HG02938 (cell line): ENCODE measurements around the gene HSPB1.
"Not testable (repeated sequence)": the region's sequence is repeated elsewhere in the genome, so short reads cannot be mapped to it uniquely, and the experiment has no call there.

Source experiments
- ATAC-seq: cut with Tn5 transposase; IDR thresholded peaks from one replicate; pipeline ENCODE4 v1.9.1; 2021; ENCODE audit warnings: mild to moderate bottlenecking, moderate library complexity; ENCODE audit not compliant: unreplicated experiment

The HSPB1 gene

GRCh38 chr7:76330261-76330660 lies 27.8 kb downstream of the HSPB1 start:
- no peak for ATAC-seq

GRCh38 chr7:76330673-76331072 lies 28.2 kb downstream of the HSPB1 start:
- no peak for ATAC-seq

- ATAC-seq, result no peak
Measured at GRCh38 chr7:76332078-76332477, 29.6 kb downstream of the HSPB1 start.

GRCh38 chr7:76333511-76334101 lies 31.1 kb downstream of the HSPB1 start:
- no peak for ATAC-seq

- no peak for ATAC-seq
Measured at GRCh38 chr7:76334320-76334967, 32.0 kb downstream of the HSPB1 start.

GRCh38 chr7:76335417-76335816 lies 32.9 kb downstream of the HSPB1 start:
- ATAC-seq, result not testable (repeated sequence)

GRCh38 chr7:76336094-76336493 lies 33.6 kb downstream of the HSPB1 start:
- ATAC-seq, result no peak

GRCh38 chr7:76337147-76337546 lies 34.7 kb downstream of the HSPB1 start:
- no peak for ATAC-seq

GRCh38 chr7:76338298-76339084 lies 36.0 kb downstream of the HSPB1 start:
- no peak for ATAC-seq

- no peak for ATAC-seq
Measured at GRCh38 chr7:76340617-76341131, 38.2 kb downstream of the HSPB1 start.

- ATAC-seq, result no peak
Measured at GRCh38 chr7:76342222-76342621, 39.7 kb downstream of the HSPB1 start.

GRCh38 chr7:76343294-76343930 lies 40.9 kb downstream of the HSPB1 start:
- no peak for ATAC-seq

GRCh38 chr7:76343931-76344321 lies 41.5 kb downstream of the HSPB1 start:
- no peak for ATAC-seq

- ATAC-seq, result no peak
Measured at GRCh38 chr7:76346097-76346496, 43.6 kb downstream of the HSPB1 start.

- ATAC-seq, result no peak
Measured at GRCh38 chr7:76346778-76347177, 44.3 kb downstream of the HSPB1 start.

- no peak for ATAC-seq
Measured at GRCh38 chr7:76347710-76348109, 45.2 kb downstream of the HSPB1 start.

- no peak for ATAC-seq
Measured at GRCh38 chr7:76349313-76349885, 46.9 kb downstream of the HSPB1 start.

- no peak for ATAC-seq
Measured at GRCh38 chr7:76351372-76351771, 48.9 kb downstream of the HSPB1 start.

- no peak for ATAC-seq
Measured at GRCh38 chr7:76352193-76352592, 49.7 kb downstream of the HSPB1 start.

GRCh38 chr7:76353744-76354143 lies 51.3 kb downstream of the HSPB1 start:
- no peak for ATAC-seq
